Osteoblast (primary cell): ENCODE measurements around the gene GRIA4. TPM values are rescaled to one million over a fixed set of nuclear protein-coding genes. Genes with fewer than 3 reads are reported as not detected.
"Not testable (repeated sequence)": the region's sequence is repeated elsewhere in the genome, so short reads cannot be mapped to it uniquely, and the experiment has no call there.

Source experiments
- DNase-seq: peaks from one replicate; pipeline ENCODE4 v3.0.0; 2011; ENCODE audit warnings: low spot score, mixed read lengths; ENCODE audit not compliant: insufficient read length; ENCODE audit errors: missing footprints
- H2AFZ ChIP-seq: 2 replicates; pipeline ENCODE4 v1.6.0; 2011; ENCODE audit warnings: mild to moderate bottlenecking, low read length
- H3K27ac ChIP-seq: 2 replicates; pipeline ENCODE4 v1.5.1; 2011; ENCODE audit warnings: mild to moderate bottlenecking, low read depth, low read length, moderate library complexity
- H3K27me3 ChIP-seq: 2 replicates; pipeline ENCODE4 v1.6.0; 2012; ENCODE audit warnings: mild to moderate bottlenecking, control low read depth, inconsistent platforms, low read length, moderate library complexity; ENCODE audit not compliant: insufficient read depth
- H3K36me3 ChIP-seq: 2 replicates; pipeline ENCODE4 v1.5.1; 2011; ENCODE audit warnings: mild to moderate bottlenecking, low read length, control low read depth, moderate library complexity; ENCODE audit not compliant: insufficient read depth
- H3K4me1 ChIP-seq: 2 replicates; pipeline ENCODE4 v1.5.1; 2011; ENCODE audit warnings: mild to moderate bottlenecking, low read length, control low read depth, moderate library complexity; ENCODE audit not compliant: insufficient read depth
- H3K4me2 ChIP-seq: 2 replicates; pipeline ENCODE4 v1.6.0; 2011; ENCODE audit warnings: mild to moderate bottlenecking, low read length; ENCODE audit not compliant: insufficient read depth
- H3K4me3 ChIP-seq: fragments of 200-600 bp; sonication (generic); 3 replicates; pipeline ENCODE4 v1.5.1; 2012; ENCODE audit warnings: mild to moderate bottlenecking, low read length, inconsistent platforms; ENCODE audit not compliant: insufficient read depth
- H3K79me2 ChIP-seq: 2 replicates; pipeline ENCODE4 v1.6.0; 2012; ENCODE audit warnings: mild to moderate bottlenecking, low read length, control low read depth, inconsistent platforms; ENCODE audit not compliant: insufficient read depth
- H3K9me3 ChIP-seq: 2 replicates; pipeline ENCODE4 v1.5.1; 2011; ENCODE audit warnings: low read depth, low read length, control low read depth
- H4K20me1 ChIP-seq: 2 replicates; pipeline ENCODE4 v1.6.0; 2012; ENCODE audit warnings: mild to moderate bottlenecking, low read length, control low read depth; ENCODE audit not compliant: insufficient read depth
- CTCF ChIP-seq: IDR thresholded peaks from 2 replicates; pipeline ENCODE4 v1.5.1; 2011; ENCODE audit warnings: mild to moderate bottlenecking, low read depth, low read length, moderate library complexity; ENCODE audit errors: extremely low read depth
- total RNA-seq: library from RNA; depleted of rRNA; stranded (reverse); fragments of >200 nt; gene quantifications from 2 replicates; pipeline ENCODE4 v1.2.3, GENCODE V29; 2012

Gene GRIA4
- total RNA-seq, 1 donor = not detected

- H3K9me3 ChIP-seq = no peaks in the 10 kb centered on the region
- no peak overlapping the region for H3K4me3 ChIP-seq
- no peaks in the 10 kb centered on the region for H3K36me3 ChIP-seq
- H2AFZ ChIP-seq = no peak overlapping the region
- TF ChIP-seq CTCF = no peak
- no peak for DNase-seq
- no peaks in the 10 kb centered on the region for H3K79me2 ChIP-seq
- H4K20me1 ChIP-seq = no peaks in the 10 kb centered on the region
- H3K4me1 ChIP-seq = no peaks in the 10 kb centered on the region
- H3K27ac ChIP-seq = no peak overlapping the region
- no peak overlapping the region for H3K4me2 ChIP-seq
- H3K27me3 ChIP-seq = no peaks in the 10 kb centered on the region
Observed at GRCh38 chr11:105774899-105775298, 165.0 kb downstream of the GRIA4 start.

GRCh38 chr11:105780781-105781525 lies 171.1 kb downstream of the GRIA4 start:
- no peak overlapping the region for H3K27ac ChIP-seq
- TF ChIP-seq CTCF = no peak
- H2AFZ ChIP-seq = no peak overlapping the region

GRCh38 chr11:105781807-105782206 lies 171.9 kb downstream of the GRIA4 start:
- Histone ChIP-seq H4K20me1 (no peaks in the 10 kb centered on the region), H2AFZ (no peak overlapping the region), H3K27ac (no peak overlapping the region), H3K36me3 (no peaks in the 10 kb centered on the region), H3K4me1 (no peaks in the 10 kb centered on the region), H3K4me3 (no peak overlapping the region), H3K27me3 (no peaks in the 10 kb centered on the region), H3K79me2 (no peaks in the 10 kb centered on the region), H3K4me2 (no peak overlapping the region), H3K9me3 (no peaks in the 10 kb centered on the region)
- TF ChIP-seq CTCF = no peak
- no peak for DNase-seq

More at GRCh38 chr11:105780781-105781525, 171.1 kb downstream of the GRIA4 start:
- Histone ChIP-seq H3K9me3 (no peaks in the 10 kb centered on the region), H3K36me3 (no peaks in the 10 kb centered on the region), H3K4me1 (no peaks in the 10 kb centered on the region), H3K4me2 (no peak overlapping the region), H3K27me3 (no peaks in the 10 kb centered on the region), H4K20me1 (no peaks in the 10 kb centered on the region), H3K4me3 (no peak overlapping the region), H3K79me2 (no peaks in the 10 kb centered on the region)
- no peak for DNase-seq

- TF ChIP-seq CTCF = no peak
- Histone ChIP-seq H4K20me1 (no peaks in the 10 kb centered on the region), H3K27me3 (no peaks in the 10 kb centered on the region), H3K4me3 (no peak overlapping the region), H3K9me3 (peaks cover 1% of the 10 kb centered on the region), H3K4me2 (no peak overlapping the region), H2AFZ (no peak overlapping the region), H3K36me3 (no peaks in the 10 kb centered on the region), H3K4me1 (no peaks in the 10 kb centered on the region), H3K27ac (no peak overlapping the region), H3K79me2 (no peaks in the 10 kb centered on the region)
- DNase-seq = no peak
Observed at GRCh38 chr11:105783216-105783615, 173.3 kb downstream of the GRIA4 start.

- not testable (repeated sequence) for H3K79me2 ChIP-seq, H3K4me3 ChIP-seq
Observed at GRCh38 chr11:105785850-105786249, 176.0 kb downstream of the GRIA4 start.

More at GRCh38 chr11:105785850-105786249, 176.0 kb downstream of the GRIA4 start:
- H3K36me3 ChIP-seq, H3K4me2 ChIP-seq, H3K27ac ChIP-seq, H3K9me3 ChIP-seq, H4K20me1 ChIP-seq, H3K4me1 ChIP-seq, H2AFZ ChIP-seq, H3K27me3 ChIP-seq, DNase-seq: not testable (repeated sequence)
